Stimulated activated CD8-positive, alpha-beta memory T cell treated with anti-CD3 and anti-CD28 coated beads, Interleukin-15, amount 100 ng/mL, for 48 hours (primary cell): ENCODE measurements around the gene OR1L1.

Experiments
- DNase-seq, 2 donors: peaks; one replicate each; pipeline ENCODE4 v3.0.0-alpha.2; 2020; ENCODE audit warnings: low read depth in 2 of 2

Gene OR1L1, protein sequence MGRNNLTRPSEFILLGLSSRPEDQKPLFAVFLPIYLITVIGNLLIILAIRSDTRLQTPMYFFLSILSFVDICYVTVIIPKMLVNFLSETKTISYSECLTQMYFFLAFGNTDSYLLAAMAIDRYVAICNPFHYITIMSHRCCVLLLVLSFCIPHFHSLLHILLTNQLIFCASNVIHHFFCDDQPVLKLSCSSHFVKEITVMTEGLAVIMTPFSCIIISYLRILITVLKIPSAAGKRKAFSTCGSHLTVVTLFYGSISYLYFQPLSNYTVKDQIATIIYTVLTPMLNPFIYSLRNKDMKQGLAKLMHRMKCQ

DNA sequence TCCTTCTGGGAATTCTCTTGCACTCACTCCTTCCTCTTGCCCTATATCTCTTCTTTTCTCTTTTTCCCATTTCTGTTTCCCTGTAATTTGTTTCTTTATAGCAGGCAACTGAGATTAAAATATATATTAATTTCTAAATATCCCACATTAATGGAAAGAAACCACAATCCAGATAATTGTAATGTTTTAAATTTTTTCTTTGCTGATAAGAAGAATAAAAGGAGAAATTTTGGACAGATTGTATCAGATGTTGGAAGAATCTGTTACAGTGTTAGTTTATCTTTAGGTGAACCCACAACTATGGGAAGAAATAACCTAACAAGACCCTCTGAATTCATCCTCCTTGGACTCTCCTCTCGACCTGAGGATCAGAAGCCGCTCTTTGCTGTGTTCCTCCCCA is at the start of gene OR1L1:
Gene OR1L1, plus strand, starts transcription at position 301 of the 400 bp plus-strand sequence. Its CDS starts 0 bp downstream, at position 301.
- no peak for DNase-seq

DNA sequence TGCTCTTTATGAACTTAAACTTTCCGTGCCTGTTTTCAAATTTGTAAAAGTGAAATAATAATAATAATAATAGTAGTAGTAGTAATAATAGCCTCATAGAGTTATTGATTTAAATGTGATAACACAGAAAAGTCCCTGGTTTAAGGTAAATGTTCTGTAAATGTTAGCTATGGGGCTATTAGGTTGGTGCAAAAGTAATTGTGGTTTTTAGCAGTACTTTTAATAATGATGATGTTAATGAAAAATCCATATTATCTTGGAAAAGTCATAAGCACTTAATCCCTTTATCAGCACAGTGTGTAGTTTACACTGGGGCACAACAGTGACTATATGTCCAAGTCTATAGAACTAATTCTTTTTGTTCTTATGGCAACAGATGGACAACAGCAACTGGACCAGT is 47.2 kb upstream of the OR1L1 start, which contains the start of gene OR1Q1:
Gene OR1Q1, plus strand, starts transcription at position 377 of the 400 bp plus-strand sequence. Its CDS starts 0 bp downstream, at position 377.
- no peak for DNase-seq

DNA sequence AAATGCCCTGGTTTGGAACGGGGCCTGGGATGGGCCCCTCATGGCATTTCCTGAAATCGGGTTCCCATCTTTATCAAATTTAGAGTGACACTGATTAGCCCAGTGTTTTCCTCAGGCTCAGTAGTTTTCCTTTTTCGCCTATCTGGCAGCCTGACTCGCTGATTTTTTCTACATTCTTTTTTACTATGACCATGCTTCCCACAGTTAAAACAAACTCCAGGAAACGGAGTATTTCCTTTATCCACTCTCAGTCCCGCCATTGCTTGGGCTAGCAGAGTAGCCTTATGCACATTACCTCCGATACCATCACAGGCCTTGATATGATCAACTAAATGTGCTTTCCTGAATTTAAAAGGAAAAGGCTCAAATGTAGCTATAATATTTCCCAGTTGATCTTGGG is 41.5 kb upstream of the OR1L1 start:
- no peak for DNase-seq

DNA sequence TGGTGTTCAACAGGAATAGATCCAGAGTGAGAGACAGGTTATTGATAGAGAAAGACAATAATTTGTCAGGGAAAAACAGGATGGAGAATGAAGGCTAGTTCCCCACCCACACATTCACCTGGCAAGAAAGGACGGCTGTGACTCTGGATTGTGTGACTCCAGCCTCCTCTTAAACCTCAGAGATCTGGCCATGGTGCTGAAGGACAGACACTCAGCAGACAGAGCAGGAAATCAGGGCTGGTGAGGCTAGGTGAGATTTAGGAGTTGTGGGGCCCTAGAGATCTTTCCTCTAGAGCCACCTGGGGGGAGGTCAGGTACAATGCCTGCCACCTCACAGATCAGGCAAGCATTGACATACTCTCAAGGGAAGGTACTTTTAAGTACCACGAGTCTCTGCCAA is 19.3 kb upstream of the OR1L1 start:
- no peak for DNase-seq

DNA sequence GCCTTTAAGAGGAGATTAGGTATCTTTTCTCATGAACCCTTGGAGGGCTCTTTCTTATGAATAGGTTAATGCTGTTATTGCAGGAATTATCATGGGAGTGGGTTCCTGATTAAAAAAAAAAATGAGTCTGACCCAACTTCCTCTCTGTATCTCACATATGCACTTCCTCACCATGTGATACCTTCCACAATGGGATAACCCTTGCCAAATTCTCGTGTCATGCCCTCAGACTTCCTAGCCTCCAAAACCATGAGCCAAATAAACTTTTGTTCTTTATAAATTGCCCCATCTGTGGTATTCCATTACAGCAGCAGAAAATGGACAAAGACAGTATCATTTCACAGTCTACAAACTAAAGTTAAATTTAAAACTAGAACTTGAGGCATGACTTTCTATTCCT is 5.1 kb upstream of the OR1L1 start:
- no peak for DNase-seq

DNA sequence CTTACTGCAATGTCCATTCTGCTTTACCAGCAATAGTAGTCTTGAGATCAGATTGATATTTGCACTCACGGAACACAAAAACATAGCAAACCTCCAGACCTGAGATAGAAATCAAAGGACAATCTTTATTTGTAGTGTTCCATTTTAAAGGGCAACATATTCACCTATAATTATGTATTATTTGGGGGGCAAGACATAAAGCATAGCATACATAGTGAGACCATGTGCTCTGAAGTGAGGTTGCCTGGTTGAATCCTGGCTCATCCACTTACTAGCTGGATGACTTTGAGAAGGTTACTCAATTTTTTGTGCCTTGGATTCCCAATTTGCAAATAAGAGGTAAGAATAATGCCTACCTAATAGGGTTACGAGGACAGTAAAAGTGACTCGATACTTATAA is 4.0 kb upstream of the OR1L1 start, which contains the start of gene OR1B1:
Gene OR1B1, minus strand, starts transcription at position 101 of the 400 bp plus-strand sequence.
- no peak for DNase-seq

DNA sequence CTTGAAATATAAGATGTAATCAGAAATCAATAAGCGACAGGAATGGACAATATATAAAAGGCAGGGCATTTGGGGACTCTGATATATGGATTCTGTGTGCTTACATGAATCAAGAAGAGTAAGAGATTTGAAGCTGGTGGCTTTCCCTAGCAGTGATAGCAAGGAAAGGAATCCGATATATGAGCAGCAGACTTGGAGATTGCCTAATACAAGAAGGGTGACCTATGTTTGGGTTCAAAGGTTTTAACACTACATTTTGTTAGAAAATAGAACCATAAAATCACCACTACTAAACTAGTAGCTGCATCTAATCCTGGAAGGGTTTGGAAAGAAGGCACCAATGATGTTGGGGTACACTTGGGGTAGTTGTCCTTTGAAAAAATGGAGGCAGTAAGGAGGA is 11.0 kb downstream of the OR1L1 start:
- DNase-seq: no peak

DNA sequence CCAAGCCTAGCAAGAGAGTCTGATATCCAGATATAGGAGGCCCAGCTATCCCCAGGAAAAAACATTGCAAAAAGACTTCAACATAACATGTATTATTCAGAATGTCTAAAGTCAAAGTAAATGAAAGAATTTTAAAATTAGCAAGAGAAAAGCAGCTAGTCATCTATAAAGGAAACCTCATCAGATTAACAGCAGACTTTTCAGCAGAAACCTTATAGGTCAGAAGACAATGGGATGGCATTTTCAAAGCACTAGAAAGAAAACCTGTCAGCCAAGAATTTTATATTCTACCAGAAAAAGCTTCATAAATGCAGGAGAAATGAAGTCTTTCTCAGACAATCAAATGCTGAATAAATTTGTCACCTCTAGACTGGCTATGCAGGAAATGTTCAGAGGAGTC is 23.3 kb downstream of the OR1L1 start:
- no peak for DNase-seq

DNA sequence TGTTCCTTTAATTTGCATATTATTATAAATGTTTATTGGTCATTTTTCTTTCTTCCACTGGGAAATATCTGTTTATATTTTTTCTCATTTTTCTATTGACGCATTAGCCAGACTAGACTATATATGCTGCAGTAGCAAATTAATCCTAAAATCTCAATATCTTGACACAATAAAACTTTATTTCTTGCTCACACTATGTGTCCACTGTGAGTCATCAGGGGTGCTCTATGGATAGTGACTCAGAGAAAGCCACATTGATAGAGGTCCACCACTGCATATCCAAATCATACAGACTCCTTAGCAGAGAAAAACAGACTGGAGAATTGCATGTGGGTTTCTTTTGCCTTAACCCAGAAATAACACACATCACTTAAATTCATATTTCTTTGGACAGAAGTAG is 34.2 kb downstream of the OR1L1 start:
- no peak for DNase-seq
